H9 (cell line): Measurements from ENCODE around the gene TBC1D8. TPM values are rescaled to one million over a fixed set of nuclear protein-coding genes. Genes with fewer than 3 reads are reported as not detected.

ENCODE experiments used
- DNase-seq: peaks from one replicate; pipeline ENCODE4 v3.0.0-alpha.2; 2017
- H2AFZ ChIP-seq: one replicate; pipeline ENCODE4 v1.6.1; 2013; ENCODE audit warnings: mild to moderate bottlenecking, low read length, control low read depth, moderate library complexity
- H2AK5ac ChIP-seq: 2 replicates; pipeline ENCODE4 v1.6.1; 2013; ENCODE audit warnings: low read length, control low read depth, mixed read lengths; ENCODE audit not compliant: insufficient read length
- H2BK120ac ChIP-seq: one replicate; pipeline ENCODE4 v1.6.1; 2013; ENCODE audit warnings: low read depth, mild to moderate bottlenecking, low read length, control low read depth, inconsistent platforms; ENCODE audit not compliant: poor library complexity, severe bottlenecking
- H2BK12ac ChIP-seq: 2 replicates; pipeline ENCODE4 v1.6.1; 2013; ENCODE audit warnings: low read length, control low read depth, mixed read lengths, low read depth; ENCODE audit not compliant: insufficient read length
- H2BK15ac ChIP-seq: 2 replicates; pipeline ENCODE4 v1.6.1; 2013; ENCODE audit warnings: low read depth, low read length, control low read depth
- H2BK20ac ChIP-seq: one replicate; pipeline ENCODE4 v1.6.1; 2013; ENCODE audit warnings: low read depth, mild to moderate bottlenecking, low read length, control low read depth, inconsistent platforms; ENCODE audit not compliant: poor library complexity, severe bottlenecking
- H2BK5ac ChIP-seq: 2 replicates; pipeline ENCODE4 v1.6.1; 2013; ENCODE audit warnings: low read length, control low read depth, mixed read lengths; ENCODE audit not compliant: insufficient read length
- H3K14ac ChIP-seq: 2 replicates; pipeline ENCODE4 v1.6.1; 2013; ENCODE audit warnings: low read length, control low read depth; ENCODE audit not compliant: insufficient read depth
- H3K18ac ChIP-seq: 2 replicates; pipeline ENCODE4 v1.6.1; 2013; ENCODE audit warnings: low read depth, mild to moderate bottlenecking, mixed read lengths, low read length, control low read depth; ENCODE audit not compliant: insufficient read length
- H3K23ac ChIP-seq: 2 replicates; pipeline ENCODE4 v1.6.1; 2013; ENCODE audit warnings: low read length, control low read depth, mixed read lengths, low read depth; ENCODE audit not compliant: insufficient read length
- H3K23me2 ChIP-seq: 2 replicates; pipeline ENCODE4 v1.6.1; 2013; ENCODE audit warnings: low read depth, mild to moderate bottlenecking, mixed read lengths, low read length, control low read depth; ENCODE audit not compliant: insufficient read length, poor library complexity, severe bottlenecking
- H3K27ac ChIP-seq: 2 replicates; pipeline ENCODE4 v1.5.1; 2013; ENCODE audit warnings: low read length, control low read depth, mixed read lengths, low read depth; ENCODE audit not compliant: insufficient read length
- H3K27me3 ChIP-seq: 2 replicates; pipeline ENCODE4 v1.6.1; 2013; ENCODE audit warnings: low read length, control low read depth, inconsistent platforms; ENCODE audit not compliant: insufficient read depth
- H3K4ac ChIP-seq: 2 replicates; pipeline ENCODE4 v1.6.1; 2013; ENCODE audit warnings: low read depth, mild to moderate bottlenecking, control low read depth, inconsistent platforms, low read length, moderate library complexity
- H3K4me1 ChIP-seq: 2 replicates; pipeline ENCODE4 v1.6.1; 2013; ENCODE audit warnings: low read length, control low read depth, inconsistent platforms; ENCODE audit not compliant: insufficient read depth
- H3K4me2 ChIP-seq: 2 replicates; pipeline ENCODE4 v1.6.1; 2013; ENCODE audit warnings: low read length, control low read depth, mixed read lengths; ENCODE audit not compliant: insufficient read length, insufficient read depth
- H3K56ac ChIP-seq: 2 replicates; pipeline ENCODE4 v1.6.1; 2013; ENCODE audit warnings: low read depth, mild to moderate bottlenecking, mixed read lengths, low read length, control low read depth; ENCODE audit not compliant: insufficient read length
- H3K79me1 ChIP-seq: 2 replicates; pipeline ENCODE4 v1.6.1; 2013; ENCODE audit warnings: low read depth, mild to moderate bottlenecking, moderate library complexity, low read length, control low read depth, inconsistent platforms; ENCODE audit not compliant: insufficient read depth, poor library complexity, severe bottlenecking
- H3K79me2 ChIP-seq: 2 replicates; pipeline ENCODE4 v1.6.1; 2013; ENCODE audit warnings: low read length, control low read depth, inconsistent platforms; ENCODE audit not compliant: insufficient read depth
- H3K9ac ChIP-seq: 2 replicates; pipeline ENCODE4 v1.6.1; 2013; ENCODE audit warnings: low read length, control low read depth, mixed read lengths; ENCODE audit not compliant: insufficient read length; ENCODE audit errors: extremely low read depth
- H3K9me3 ChIP-seq: one replicate; pipeline ENCODE4 v1.6.1; 2013; ENCODE audit warnings: low read depth, low read length, inconsistent platforms; ENCODE audit not compliant: control insufficient read depth
- H3T11ph ChIP-seq: one replicate; pipeline ENCODE4 v1.6.1; 2013; ENCODE audit warnings: mild to moderate bottlenecking, low read length, control low read depth, inconsistent platforms
- H4K20me1 ChIP-seq: one replicate; pipeline ENCODE4 v1.6.1; 2013; ENCODE audit not compliant: control insufficient read depth, insufficient read length, insufficient read depth
- H4K5ac ChIP-seq: 2 replicates; pipeline ENCODE4 v1.6.1; 2013; ENCODE audit warnings: low read depth, mild to moderate bottlenecking, mixed read lengths, low read length, control low read depth; ENCODE audit not compliant: insufficient read length
- H4K8ac ChIP-seq: replicated peaks from 2 replicates; pipeline ENCODE4 v1.6.1; 2013; ENCODE audit warnings: low read length, control low read depth, mixed read lengths, low read depth; ENCODE audit not compliant: insufficient read length
- H4K91ac ChIP-seq: 2 replicates; pipeline ENCODE4 v1.6.1; 2013; ENCODE audit warnings: low read depth, mild to moderate bottlenecking, moderate library complexity, mixed read lengths, low read length, control low read depth; ENCODE audit not compliant: insufficient read length
- H3K27ac Mint-ChIP-seq, 3 experiments: 2 replicates in 2 of 3; 3 replicates in 1 of 3; pipeline ENCODE4 v1.8.0; 2020 to 2021; ENCODE audit warnings: mixed read lengths in 3 of 3, mild to moderate bottlenecking in 1 of 3, moderate library complexity in 1 of 3
- H3K27me3 Mint-ChIP-seq: 2 replicates; pipeline ENCODE4 v1.8.0; 2021; ENCODE audit warnings: low read depth, mild to moderate bottlenecking, moderate library complexity, mixed read lengths
- H3K36me3 Mint-ChIP-seq, 3 experiments: 2 replicates in 2 of 3; 3 replicates in 1 of 3; pipeline ENCODE4 v1.8.0; 2020 to 2021; ENCODE audit warnings: low read depth in 3 of 3, mixed read lengths in 3 of 3; ENCODE audit not compliant: insufficient read depth in 1 of 3
- H3K4me1 Mint-ChIP-seq, 2 experiments: 2 replicates each; pipeline ENCODE4 v1.8.0; 2020; ENCODE audit warnings: mixed read lengths in 2 of 2
- H3K4me3 Mint-ChIP-seq, 2 experiments: 2 replicates in 1 of 2; 3 replicates in 1 of 2; pipeline ENCODE4 v1.8.0; 2020 to 2021; ENCODE audit warnings: mild to moderate bottlenecking in 2 of 2, mixed read lengths in 2 of 2, moderate library complexity in 1 of 2
- H3K9me3 Mint-ChIP-seq, 2 experiments: 2 replicates in 1 of 2; 3 replicates in 1 of 2; pipeline ENCODE4 v1.8.0; 2020; ENCODE audit warnings: mild to moderate bottlenecking in 2 of 2, mixed read lengths in 2 of 2, moderate library complexity in 1 of 2
- WGBS: extraction: QIAGEN DNeasy Blood & Tissue Kit; methylation state at CpG from one replicate; pipeline ENCODE4 v1.1.7; 2013; ENCODE audit warnings: missing lambda C conversion rate, low lambda C conversion rate, mixed read lengths; ENCODE audit not compliant: insufficient read length; ENCODE audit errors: extremely low coverage; 5-methylcytosine and 5-hydroxymethylcytosine counted together
- total RNA-seq: library from RNA; stranded (reverse); gene quantifications from 2 replicates; pipeline ENCODE4 v1.2.1, GENCODE V29; 2021
- TF ChIP-seq, protein P1 (sequence below): fragments of 200-600 bp; sonication (generic); conservative IDR thresholded peaks from 3 replicates; pipeline ENCODE4 v1.8.0; 2021; ENCODE audit warnings: antibody characterized with exemption, mild to moderate bottlenecking

TBC1D8 gene
- total RNA-seq, 1 experiment from 2014 or later: 16.6 TPM

DNA sequence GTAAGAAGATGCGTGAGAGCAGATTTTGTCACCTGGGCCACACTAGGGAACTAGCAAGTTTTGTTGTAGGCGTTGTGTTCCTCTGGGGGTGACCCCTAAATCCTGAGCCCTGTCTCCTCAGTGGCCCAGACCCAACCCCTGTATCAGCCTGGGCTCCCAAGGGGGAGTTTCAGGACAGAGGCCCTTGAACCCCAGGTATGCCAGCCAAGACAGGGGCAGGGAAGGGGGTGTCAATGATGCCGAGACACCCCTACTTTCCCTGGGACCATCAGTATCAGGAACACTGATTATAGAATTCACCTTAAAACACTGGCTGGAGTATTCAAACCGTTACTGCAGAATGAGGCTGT lies 188.2 kb downstream of the TBC1D8 start:
- Mint-ChIP-seq H3K4me3 (no peak overlapping the region), H3K27me3 (no peaks in the 10 kb centered on the region; the same call in none of the 2 replicates), H3K36me3 (no peaks in the 10 kb centered on the region), H3K27ac (no peak overlapping the region), H3K9me3 (no peaks in the 10 kb centered on the region), H3K4me1 (peaks cover 11 to 17% of the 10 kb centered on the region in 2 experiments; a peak in 3 of 4 replicates)
- WGBS: no CpG with 5 or more reads among the region's 4 CpGs
- no peak overlapping the region for H2AFZ ChIP-seq
- H3K27ac ChIP-seq: no peak overlapping the region
- H2BK15ac ChIP-seq: no peak overlapping the region
- H2AK5ac ChIP-seq: no peak overlapping the region
- no peak overlapping the region for H4K5ac ChIP-seq
- H2BK12ac ChIP-seq: no peak overlapping the region
- no peaks in the 10 kb centered on the region for H3K23me2 ChIP-seq
- no peak overlapping the region for H2BK120ac ChIP-seq
- DNase-seq: no peak
- H2BK5ac ChIP-seq: no peak overlapping the region
- no peaks in the 10 kb centered on the region for H3K4me1 ChIP-seq
- H4K91ac ChIP-seq: no peak overlapping the region
- H3K79me1 ChIP-seq: no peaks in the 10 kb centered on the region
- no peak overlapping the region for H4K8ac ChIP-seq
- TF ChIP-seq, protein P1, sequence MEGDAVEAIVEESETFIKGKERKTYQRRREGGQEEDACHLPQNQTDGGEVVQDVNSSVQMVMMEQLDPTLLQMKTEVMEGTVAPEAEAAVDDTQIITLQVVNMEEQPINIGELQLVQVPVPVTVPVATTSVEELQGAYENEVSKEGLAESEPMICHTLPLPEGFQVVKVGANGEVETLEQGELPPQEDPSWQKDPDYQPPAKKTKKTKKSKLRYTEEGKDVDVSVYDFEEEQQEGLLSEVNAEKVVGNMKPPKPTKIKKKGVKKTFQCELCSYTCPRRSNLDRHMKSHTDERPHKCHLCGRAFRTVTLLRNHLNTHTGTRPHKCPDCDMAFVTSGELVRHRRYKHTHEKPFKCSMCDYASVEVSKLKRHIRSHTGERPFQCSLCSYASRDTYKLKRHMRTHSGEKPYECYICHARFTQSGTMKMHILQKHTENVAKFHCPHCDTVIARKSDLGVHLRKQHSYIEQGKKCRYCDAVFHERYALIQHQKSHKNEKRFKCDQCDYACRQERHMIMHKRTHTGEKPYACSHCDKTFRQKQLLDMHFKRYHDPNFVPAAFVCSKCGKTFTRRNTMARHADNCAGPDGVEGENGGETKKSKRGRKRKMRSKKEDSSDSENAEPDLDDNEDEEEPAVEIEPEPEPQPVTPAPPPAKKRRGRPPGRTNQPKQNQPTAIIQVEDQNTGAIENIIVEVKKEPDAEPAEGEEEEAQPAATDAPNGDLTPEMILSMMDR: no peak
- no peak overlapping the region for H3K23ac ChIP-seq
- no peaks in the 10 kb centered on the region for H3K79me2 ChIP-seq
- H3K14ac ChIP-seq: no peak overlapping the region
- H3K18ac ChIP-seq: no peak overlapping the region
- no peak overlapping the region for H3K9ac ChIP-seq
- H3K56ac ChIP-seq: no peak overlapping the region
- no peak overlapping the region for H3T11ph ChIP-seq
- H2BK20ac ChIP-seq: no peak overlapping the region
- H3K9me3 ChIP-seq: no peaks in the 10 kb centered on the region
- H3K4ac ChIP-seq: no peak overlapping the region
- no peak overlapping the region for H3K4me2 ChIP-seq
- H3K27me3 ChIP-seq: no peaks in the 10 kb centered on the region
- no peaks in the 10 kb centered on the region for H4K20me1 ChIP-seq
